ENCODE measurements around the gene FCHO1.

The FCHO1 gene

DNA sequence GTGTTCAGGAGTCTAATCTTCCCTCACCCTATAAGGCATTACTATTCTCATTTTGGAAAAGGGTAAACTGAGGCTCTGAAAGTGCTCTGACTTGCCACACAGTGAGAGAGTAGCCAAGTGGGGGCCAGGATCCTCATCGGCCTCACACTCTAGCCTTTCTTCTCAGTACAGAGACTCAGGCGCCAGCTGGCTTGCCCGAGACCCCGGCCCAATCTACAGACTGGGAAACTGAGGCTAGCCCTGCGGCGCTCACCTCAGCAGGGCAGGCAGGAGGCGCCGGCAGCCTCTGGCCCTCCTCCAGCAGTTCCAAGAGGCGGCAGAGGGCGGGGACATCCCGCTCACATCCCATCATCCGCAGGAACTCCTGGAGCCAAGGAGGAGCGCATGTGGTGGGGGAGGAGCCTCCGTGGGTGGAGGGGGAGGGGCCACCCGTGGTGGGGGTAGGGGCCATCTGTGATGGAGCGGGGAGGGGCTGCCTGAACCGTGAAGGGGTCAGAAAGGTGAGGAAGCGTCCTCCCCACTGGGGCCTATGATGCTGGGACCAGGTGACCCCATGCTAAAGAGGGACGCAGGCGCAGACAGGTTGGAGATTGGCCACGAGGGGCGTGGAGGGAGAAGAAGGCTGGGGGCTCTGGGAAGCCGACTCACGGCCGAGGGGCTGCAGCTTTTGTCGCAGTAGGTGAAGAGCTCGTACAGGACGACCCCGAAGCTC is 78.7 kb downstream of the FCHO1 start:
- H3K27ac ChIP-seq = peak overlapping the region; percentile 68
- TF ChIP-seq, protein P1, sequence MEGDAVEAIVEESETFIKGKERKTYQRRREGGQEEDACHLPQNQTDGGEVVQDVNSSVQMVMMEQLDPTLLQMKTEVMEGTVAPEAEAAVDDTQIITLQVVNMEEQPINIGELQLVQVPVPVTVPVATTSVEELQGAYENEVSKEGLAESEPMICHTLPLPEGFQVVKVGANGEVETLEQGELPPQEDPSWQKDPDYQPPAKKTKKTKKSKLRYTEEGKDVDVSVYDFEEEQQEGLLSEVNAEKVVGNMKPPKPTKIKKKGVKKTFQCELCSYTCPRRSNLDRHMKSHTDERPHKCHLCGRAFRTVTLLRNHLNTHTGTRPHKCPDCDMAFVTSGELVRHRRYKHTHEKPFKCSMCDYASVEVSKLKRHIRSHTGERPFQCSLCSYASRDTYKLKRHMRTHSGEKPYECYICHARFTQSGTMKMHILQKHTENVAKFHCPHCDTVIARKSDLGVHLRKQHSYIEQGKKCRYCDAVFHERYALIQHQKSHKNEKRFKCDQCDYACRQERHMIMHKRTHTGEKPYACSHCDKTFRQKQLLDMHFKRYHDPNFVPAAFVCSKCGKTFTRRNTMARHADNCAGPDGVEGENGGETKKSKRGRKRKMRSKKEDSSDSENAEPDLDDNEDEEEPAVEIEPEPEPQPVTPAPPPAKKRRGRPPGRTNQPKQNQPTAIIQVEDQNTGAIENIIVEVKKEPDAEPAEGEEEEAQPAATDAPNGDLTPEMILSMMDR (conservative IDR thresholded peaks at IDR 0.05) = peak; percentile 31

DNA sequence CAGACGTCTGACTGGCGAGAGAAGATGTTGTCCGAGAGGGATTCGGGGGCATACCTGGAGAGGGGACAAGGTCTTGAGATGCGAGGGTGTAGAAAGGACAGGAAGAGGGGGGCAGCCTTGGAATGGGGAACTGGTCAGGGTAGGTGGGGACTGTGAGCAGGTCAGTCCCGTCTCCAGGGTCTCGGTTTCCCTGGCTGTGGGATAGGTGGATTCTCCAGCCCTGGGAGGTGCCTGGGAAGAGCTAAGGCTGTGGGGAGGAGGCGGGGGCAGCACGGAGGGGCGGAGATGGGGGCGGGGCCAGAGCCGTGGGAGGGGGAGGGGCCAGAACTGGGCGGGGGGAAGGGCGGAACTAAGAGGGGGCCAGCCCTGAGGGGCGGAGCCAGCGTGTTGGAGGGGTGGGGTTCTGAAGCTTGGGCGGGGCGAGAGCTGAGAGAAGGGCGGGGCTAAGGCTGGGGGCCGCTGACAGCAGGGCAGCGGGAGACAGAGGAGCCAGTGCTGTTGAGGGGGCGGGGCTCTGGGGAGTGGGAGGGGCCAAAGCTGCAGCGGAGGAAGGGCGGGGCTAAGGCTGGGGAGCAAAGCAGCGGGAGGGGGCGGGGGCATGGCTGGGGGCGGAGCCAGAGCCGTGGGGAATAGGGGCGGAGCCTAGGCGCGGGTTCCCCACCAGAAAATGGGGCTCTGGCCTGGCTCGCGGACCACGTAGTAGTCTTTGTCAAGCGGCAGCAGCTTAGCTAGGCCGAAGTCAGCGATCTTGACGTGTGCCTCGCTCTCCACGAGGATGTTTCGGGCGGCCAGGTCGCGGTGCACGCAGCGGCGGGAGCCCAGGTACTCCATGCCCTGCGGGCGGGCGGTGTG is 79.5 kb downstream of the FCHO1 start:
- TF ChIP-seq, protein P1 (conservative IDR thresholded peaks at IDR 0.05) = no peak
- H3K27ac ChIP-seq = peak overlapping the region; percentile 68

DNA sequence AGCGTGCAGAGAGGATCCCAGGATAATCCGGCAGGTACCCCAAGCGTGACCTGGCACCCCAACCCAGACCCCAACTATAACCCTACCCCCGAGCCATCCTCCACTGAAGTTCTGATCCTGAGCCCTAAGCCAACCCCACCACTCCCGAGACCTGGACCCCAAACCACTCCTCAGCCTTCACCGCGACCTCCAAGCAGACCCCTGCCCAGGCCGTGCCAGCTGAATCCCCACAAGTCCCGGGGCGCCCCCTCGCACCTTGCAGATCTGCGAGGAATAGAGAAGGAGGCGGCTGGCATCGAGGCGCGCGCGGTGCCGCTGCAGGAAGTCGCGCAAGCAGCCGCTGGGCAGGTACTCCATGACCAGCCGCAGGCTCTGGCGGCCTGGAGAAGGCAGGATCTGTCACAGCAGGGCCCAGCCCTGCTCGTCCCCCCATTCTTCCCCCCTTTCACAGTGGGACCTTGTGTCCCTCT is 80.2 kb downstream of the FCHO1 start:
- TF ChIP-seq, protein P1 (conservative IDR thresholded peaks at IDR 0.05) = no peak
- H3K27ac ChIP-seq = no peak overlapping the region

DNA sequence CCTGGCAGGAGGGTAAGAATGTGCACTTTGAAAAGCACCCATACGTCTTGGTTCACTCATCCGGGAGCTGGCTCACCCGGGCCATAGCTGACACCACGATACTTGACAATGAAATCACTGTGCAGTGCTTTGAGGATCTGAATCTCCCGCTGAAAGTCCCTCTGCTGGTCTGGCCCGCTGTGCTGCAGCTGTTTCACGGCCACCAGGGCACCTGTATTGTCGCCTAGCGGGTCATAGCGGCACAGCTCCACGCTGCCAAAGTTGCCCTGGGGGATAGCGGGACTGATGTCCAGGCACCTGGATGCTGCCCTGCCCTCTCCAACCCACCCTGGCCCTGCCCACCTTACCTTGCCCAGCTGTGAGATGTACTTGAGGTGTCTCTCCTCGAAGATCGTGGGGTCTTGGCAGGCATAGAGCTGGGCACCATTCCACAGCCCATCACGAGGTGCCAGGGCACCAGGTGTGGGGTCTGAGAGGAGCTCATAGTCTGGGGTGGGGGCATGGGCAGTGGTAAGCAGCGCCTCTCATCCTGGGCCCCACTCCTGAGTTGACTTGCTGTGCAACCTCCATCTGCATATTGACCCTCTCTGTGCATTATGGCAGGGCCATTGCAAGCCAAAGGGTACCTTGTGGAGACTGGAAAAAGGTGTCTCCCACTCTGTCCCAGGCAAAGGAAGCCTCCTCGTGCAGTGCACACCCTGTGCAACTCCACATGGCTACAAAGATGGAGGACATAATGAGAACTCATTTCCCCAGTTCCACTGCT is 81.3 kb downstream of the FCHO1 start:
- no peak overlapping the region for H3K27ac ChIP-seq
- TF ChIP-seq, protein P1 (conservative IDR thresholded peaks at IDR 0.05) = no peak

DNA sequence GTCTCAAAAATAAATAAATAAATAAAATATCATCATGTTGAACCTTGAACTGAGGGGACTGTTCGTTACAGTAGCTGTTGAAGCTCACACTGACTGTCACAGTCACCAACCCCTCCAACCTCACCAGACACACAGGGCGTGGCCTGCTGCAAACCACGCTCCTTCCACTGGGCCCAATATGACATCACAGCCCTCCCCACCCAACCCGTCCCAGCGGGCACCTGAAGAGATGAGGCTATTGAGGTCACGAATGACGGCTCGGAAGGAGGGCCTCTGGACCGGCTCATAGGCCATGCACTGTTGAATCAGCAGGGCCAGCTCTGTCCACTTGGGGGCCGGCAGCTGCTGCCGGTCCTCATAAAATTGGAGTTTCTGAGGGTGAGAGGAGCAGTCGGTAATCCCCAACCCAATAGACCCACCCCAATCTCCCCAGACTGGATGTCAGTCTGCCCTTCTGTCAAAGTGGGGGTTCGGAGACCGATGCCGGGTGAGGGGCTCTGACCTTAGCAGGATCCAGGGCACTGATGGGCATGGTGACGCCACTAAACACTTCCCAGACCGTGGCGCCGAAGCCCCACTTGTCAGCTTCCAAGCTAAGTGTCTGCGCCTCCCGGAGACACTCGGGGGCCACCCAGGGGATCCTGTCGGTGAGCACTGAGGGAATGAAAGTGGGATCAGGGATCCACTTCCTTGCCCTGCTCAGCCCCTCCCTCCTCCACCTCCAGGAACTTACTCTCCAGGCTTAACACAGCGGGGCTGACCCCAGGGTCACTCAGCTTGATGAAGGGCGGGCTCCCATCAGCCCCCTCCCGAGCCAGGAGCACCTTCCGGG is 83.3 kb downstream of the FCHO1 start:
- TF ChIP-seq, protein P1 (conservative IDR thresholded peaks at IDR 0.05) = peak; percentile 22; the same call in 1 of the 2 replicates
- H3K27ac ChIP-seq = no peak overlapping the region

DNA sequence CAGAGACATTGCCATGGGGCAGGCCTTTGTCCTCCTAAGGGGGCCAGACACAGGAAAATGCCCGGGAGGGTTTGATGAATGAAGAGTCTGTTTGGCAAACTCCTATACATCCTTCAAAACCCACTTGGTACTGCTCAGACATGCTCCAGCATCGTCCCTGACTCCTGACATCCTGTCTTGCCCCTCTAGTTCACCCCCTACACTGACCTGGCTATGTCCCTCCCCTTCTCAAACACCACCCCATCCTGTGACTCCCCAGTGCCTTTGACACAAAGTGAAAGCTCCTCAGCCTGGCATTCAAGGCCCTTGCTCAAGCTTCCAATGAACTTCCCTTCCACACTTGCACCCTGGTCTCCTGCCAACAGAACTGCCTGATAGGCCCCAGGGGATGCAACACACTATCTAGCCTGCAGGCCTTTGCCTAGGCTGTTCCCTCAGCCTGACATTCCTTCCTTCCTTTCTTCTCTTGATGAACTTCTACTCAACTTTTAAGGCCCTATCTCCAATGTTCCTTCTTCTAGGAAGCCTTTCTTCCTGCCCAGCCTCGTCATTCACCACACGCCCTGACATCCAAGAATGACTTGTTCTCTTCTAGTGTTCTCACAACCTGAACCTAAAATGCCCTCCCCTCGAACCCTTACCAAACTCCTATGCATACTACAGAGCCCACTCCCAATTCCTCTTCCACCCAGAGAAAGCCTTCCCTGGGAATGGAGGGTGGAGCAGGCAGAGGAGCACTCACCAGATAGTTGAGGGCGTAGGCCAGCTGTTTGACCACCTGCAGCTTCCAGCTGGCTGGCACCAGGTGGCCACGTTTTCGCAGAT is 84.1 kb downstream of the FCHO1 start:
- TF ChIP-seq, protein P1 (conservative IDR thresholded peaks at IDR 0.05) = no peak
- H3K27ac ChIP-seq = no peak overlapping the region

Measured in VCaP (cell line).